PC-9 (cell line): ENCODE results near the gene ADORA1.

Experiments used
- CTCF ChIP-seq: fragments of 200-600 bp; sonication (generic); conservative IDR thresholded peaks from 2 replicates; pipeline ENCODE4 v1.6.1; 2017; ENCODE audit warnings: mixed run types, antibody characterized with exemption, mild to moderate bottlenecking, moderate library complexity
- EZH2 ChIP-seq: fragments of 200-600 bp; sonication (generic); IDR thresholded peaks from 2 replicates; pipeline ENCODE4 v1.8.0; 2017; ENCODE audit warnings: antibody characterized with exemption, low read depth

- TF ChIP-seq CTCF: no peak
- no peak for TF ChIP-seq EZH2
Measured at GRCh38 chr1:203161175-203161574, 33.6 kb downstream of the ADORA1 start.
